ENCODE measurements around the gene GEMIN5.

GEMIN5 gene

GRCh38 chr5:154868702-154869101 is 69.3 kb downstream of the GEMIN5 start:
- peaks cover 77% of the 10 kb centered on the region for H3K36me3 ChIP-seq (ENCODE audit: control insufficient read depth, low read length)
- no peak overlapping the region for H3K27ac ChIP-seq (ENCODE audit: low read depth, low read length)
- H3F3A ChIP-seq (ENCODE audit: control insufficient read depth, insufficient read depth) = no peaks in the 10 kb centered on the region
- no peak for TF ChIP-seq EZH2phosphoT487 (IDR thresholded peaks at IDR 0.05; ENCODE audit: borderline replicate concordance, low read length)
- TF ChIP-seq CTCF (IDR thresholded peaks at IDR 0.05; ENCODE audit: low read depth, low read length, poor library complexity, severe bottlenecking) = no peak
- peaks cover 31% of the 10 kb centered on the region for H3K79me2 ChIP-seq (ENCODE audit: control insufficient read depth, low read length)
- H3K9me3 ChIP-seq (ENCODE audit: control insufficient read depth, insufficient read depth, low read length) = no peaks in the 10 kb centered on the region
- H3K4me3 ChIP-seq (ENCODE audit: low read length) = no peak overlapping the region
- no peak overlapping the region for H3K4me2 ChIP-seq (ENCODE audit: low read length)
- no peaks in the 10 kb centered on the region for H3K9me2 ChIP-seq (replicated peaks; ENCODE audit: control insufficient read depth, low read length)
- H3K4me1 ChIP-seq (ENCODE audit: control insufficient read depth, low read length) = no peaks in the 10 kb centered on the region; the same call in 1 of the 2 replicates
- no peaks in the 10 kb centered on the region for H4K20me1 ChIP-seq (ENCODE audit: control insufficient read depth, insufficient read depth, low read depth, low read length)
- no peaks in the 10 kb centered on the region for H3K27me3 ChIP-seq (ENCODE audit: control insufficient read depth, low read length)

GRCh38 chr5:154866841-154867240 is 71.2 kb downstream of the GEMIN5 start:
- no peak overlapping the region for H3K27ac ChIP-seq (ENCODE audit: low read depth, low read length)
- H3K9me2 ChIP-seq (replicated peaks; ENCODE audit: control insufficient read depth, low read length) = no peaks in the 10 kb centered on the region
- H3K4me1 ChIP-seq (ENCODE audit: control insufficient read depth, low read length) = peaks cover 14% of the 10 kb centered on the region
- TF ChIP-seq EZH2phosphoT487 (IDR thresholded peaks at IDR 0.05; ENCODE audit: borderline replicate concordance, low read length) = no peak
- TF ChIP-seq CTCF (IDR thresholded peaks at IDR 0.05; ENCODE audit: low read depth, low read length, poor library complexity, severe bottlenecking) = no peak
- H3K9me3 ChIP-seq (ENCODE audit: control insufficient read depth, insufficient read depth, low read length) = no peaks in the 10 kb centered on the region
- H3F3A ChIP-seq (ENCODE audit: control insufficient read depth, insufficient read depth) = no peaks in the 10 kb centered on the region
- no peak overlapping the region for H3K4me2 ChIP-seq (ENCODE audit: low read length)
- H3K27me3 ChIP-seq (ENCODE audit: control insufficient read depth, low read length) = no peaks in the 10 kb centered on the region
- peaks cover 79% of the 10 kb centered on the region for H3K36me3 ChIP-seq (ENCODE audit: control insufficient read depth, low read length)
- peaks cover 50% of the 10 kb centered on the region for H3K79me2 ChIP-seq (ENCODE audit: control insufficient read depth, low read length)
- peaks cover 8% of the 10 kb centered on the region; the same call in 1 of the 2 replicates for H4K20me1 ChIP-seq (ENCODE audit: control insufficient read depth, insufficient read depth, low read depth, low read length)
- no peak overlapping the region for H3K4me3 ChIP-seq (ENCODE audit: low read length)

DNA sequence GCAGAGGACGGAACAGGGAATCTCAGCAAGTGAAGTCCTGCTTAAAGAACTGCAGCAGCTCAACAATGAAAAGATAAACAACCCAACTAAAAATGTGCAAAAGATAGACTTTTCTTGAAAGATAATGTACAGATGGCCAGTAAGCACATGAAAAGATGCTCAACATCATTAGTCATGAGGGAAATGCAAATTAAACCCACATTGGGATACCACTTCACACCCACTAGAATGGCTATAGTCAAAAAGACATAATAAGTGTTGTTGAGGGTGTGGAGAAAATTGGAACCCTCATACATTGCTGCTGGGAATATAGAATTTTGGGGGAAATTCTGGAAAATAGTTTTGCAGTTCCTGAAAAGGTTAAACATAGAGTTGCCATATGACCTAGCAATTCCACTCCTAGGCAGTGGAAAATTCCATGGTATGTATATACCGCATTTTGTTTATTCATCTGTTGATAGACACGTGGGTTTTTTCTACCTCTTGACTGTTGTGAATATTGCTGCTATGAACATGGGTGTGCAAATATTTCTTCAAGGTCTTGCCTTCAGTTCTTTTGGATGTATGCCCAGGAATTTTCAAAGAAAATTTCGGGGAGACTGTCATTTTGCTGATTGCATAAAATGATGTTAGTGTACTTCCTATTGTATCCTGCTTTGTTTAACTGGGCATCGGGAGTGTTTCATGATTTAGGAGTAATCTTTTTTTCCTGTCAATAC is 72.4 kb downstream of the GEMIN5 start:
- Histone ChIP-seq H4K20me1 (ENCODE audit: control insufficient read depth, insufficient read depth, low read depth, low read length) (peaks cover 21% of the 10 kb centered on the region), H3K36me3 (ENCODE audit: control insufficient read depth, low read length) (peaks cover 83% of the 10 kb centered on the region), H3K9me2 (replicated peaks; ENCODE audit: control insufficient read depth, low read length) (no peaks in the 10 kb centered on the region), H3K9me3 (ENCODE audit: control insufficient read depth, insufficient read depth, low read length) (no peaks in the 10 kb centered on the region), H3K27ac (ENCODE audit: low read depth, low read length) (no peak overlapping the region), H3F3A (ENCODE audit: control insufficient read depth, insufficient read depth) (no peaks in the 10 kb centered on the region), H3K79me2 (ENCODE audit: control insufficient read depth, low read length) (peaks cover 62% of the 10 kb centered on the region), H3K4me2 (ENCODE audit: low read length) (no peak overlapping the region), H3K4me3 (ENCODE audit: low read length) (no peak overlapping the region), H3K27me3 (ENCODE audit: control insufficient read depth, low read length) (no peaks in the 10 kb centered on the region), H3K4me1 (ENCODE audit: control insufficient read depth, low read length) (peaks cover 27% of the 10 kb centered on the region)
- TF ChIP-seq CTCF (IDR thresholded peaks at IDR 0.05; ENCODE audit: low read depth, low read length, poor library complexity, severe bottlenecking) (no peak), EZH2phosphoT487 (IDR thresholded peaks at IDR 0.05; ENCODE audit: borderline replicate concordance, low read length) (no peak)
